Fibroblast of lung (primary cell): ENCODE data around the gene HECTD4. TPM values are rescaled to one million over a fixed set of nuclear protein-coding genes. Genes with fewer than 3 reads are reported as not detected.

ENCODE experiments used
- DNase-seq, 2 donors: peaks; one replicate each; pipeline versions ENCODE4 v3.0.0 to v3.0.0-alpha.2; 2010; ENCODE audit warnings: low read depth in 2 of 2
- H2AFZ ChIP-seq: 2 replicates; pipeline ENCODE4 v1.5.1; 2012; ENCODE audit warnings: low read length, control low read depth, inconsistent platforms
- H3K27ac ChIP-seq: 2 replicates; pipeline ENCODE4 v1.5.1; 2011; ENCODE audit warnings: low read length, control low read depth; ENCODE audit not compliant: insufficient read depth
- H3K27me3 ChIP-seq: 2 replicates; pipeline ENCODE4 v1.5.1; 2011; ENCODE audit warnings: mild to moderate bottlenecking, low read length; ENCODE audit not compliant: control insufficient read depth, insufficient read depth
- H3K36me3 ChIP-seq: 2 replicates; pipeline ENCODE4 v1.5.1; 2011; ENCODE audit warnings: low read length; ENCODE audit not compliant: control insufficient read depth, insufficient read depth
- H3K4me1 ChIP-seq: 2 replicates; pipeline ENCODE4 v1.5.1; 2011; ENCODE audit warnings: low read length; ENCODE audit not compliant: control insufficient read depth, insufficient read depth; ENCODE audit errors: extremely low read depth
- H3K4me2 ChIP-seq: 2 replicates; pipeline ENCODE4 v1.5.1; 2011; ENCODE audit warnings: low read length, control low read depth; ENCODE audit not compliant: insufficient read depth; ENCODE audit errors: extremely low read depth
- H3K4me3 ChIP-seq, 4 experiments: fragments of 200-600 bp in 1 of 4; sonication (generic) in 1 of 4; replicated peaks in 1 of 4; 2 replicates each; pipeline ENCODE4 v1.5.1; 2011 to 2016; ENCODE audit warnings: low read length in 4 of 4, low read depth in 3 of 4, mild to moderate bottlenecking in 3 of 4, control low read depth in 2 of 4, inconsistent platforms in 1 of 4, mixed read lengths in 1 of 4; ENCODE audit not compliant: insufficient read depth in 1 of 4; ENCODE audit errors: control extremely low read depth in 1 of 4
- H3K79me2 ChIP-seq: 2 replicates; pipeline ENCODE4 v1.5.1; 2012; ENCODE audit warnings: mild to moderate bottlenecking, low read length, inconsistent platforms; ENCODE audit not compliant: control insufficient read depth, insufficient read depth
- H3K9ac ChIP-seq: 2 replicates; pipeline ENCODE4 v1.5.1; 2011; ENCODE audit warnings: mild to moderate bottlenecking, low read length, control low read depth; ENCODE audit not compliant: insufficient read depth
- H3K9me3 ChIP-seq: 2 replicates; pipeline ENCODE4 v1.5.1; 2012; ENCODE audit warnings: low read depth, low read length; ENCODE audit not compliant: control insufficient read depth, insufficient read depth
- H4K20me1 ChIP-seq: 2 replicates; pipeline ENCODE4 v1.5.1; 2011; ENCODE audit warnings: low read length; ENCODE audit not compliant: control insufficient read depth, insufficient read depth; ENCODE audit errors: extremely low read depth
- EZH2 ChIP-seq: IDR thresholded peaks from 2 replicates; pipeline ENCODE4 v1.5.1; 2012; ENCODE audit warnings: low read length, control low read depth, mild to moderate bottlenecking; ENCODE audit errors: missing control alignments
- polyA plus RNA-seq, 2 donors: library from polyadenylated mRNA; depleted of rRNA in 1 of 2; stranded (reverse) in 1 of 2; unstranded in 1 of 2; fragments of >200 nt; gene quantifications; 2 replicates each; pipeline ENCODE4 v1.2.1, GENCODE V29; 2011 to 2012; ENCODE audit warnings: missing spikeins in 1 of 2
- total RNA-seq: library from RNA; depleted of rRNA; stranded (reverse); fragments of >200 nt; gene quantifications from 2 replicates; pipeline ENCODE4 v1.2.1, GENCODE V29; 2014
- TF ChIP-seq, protein P1 (sequence below), 2 donors: IDR thresholded peaks in 1 of 2; conservative IDR thresholded peaks in 1 of 2; 1 replicate in 1 of 2; 2 replicates in 1 of 2; pipeline ENCODE4 v1.5.1; 2011 to 2012; ENCODE audit warnings: low read length in 2 of 2, control low read depth in 1 of 2, inconsistent platforms in 1 of 2, low read depth in 1 of 2, mild to moderate bottlenecking in 1 of 2

The HECTD4 gene
- total and polyA plus RNA-seq, 2 donors (not counting 1 experiment from before 2014, with no cell fraction given) = 5.1 to 31.7 TPM

DNA sequence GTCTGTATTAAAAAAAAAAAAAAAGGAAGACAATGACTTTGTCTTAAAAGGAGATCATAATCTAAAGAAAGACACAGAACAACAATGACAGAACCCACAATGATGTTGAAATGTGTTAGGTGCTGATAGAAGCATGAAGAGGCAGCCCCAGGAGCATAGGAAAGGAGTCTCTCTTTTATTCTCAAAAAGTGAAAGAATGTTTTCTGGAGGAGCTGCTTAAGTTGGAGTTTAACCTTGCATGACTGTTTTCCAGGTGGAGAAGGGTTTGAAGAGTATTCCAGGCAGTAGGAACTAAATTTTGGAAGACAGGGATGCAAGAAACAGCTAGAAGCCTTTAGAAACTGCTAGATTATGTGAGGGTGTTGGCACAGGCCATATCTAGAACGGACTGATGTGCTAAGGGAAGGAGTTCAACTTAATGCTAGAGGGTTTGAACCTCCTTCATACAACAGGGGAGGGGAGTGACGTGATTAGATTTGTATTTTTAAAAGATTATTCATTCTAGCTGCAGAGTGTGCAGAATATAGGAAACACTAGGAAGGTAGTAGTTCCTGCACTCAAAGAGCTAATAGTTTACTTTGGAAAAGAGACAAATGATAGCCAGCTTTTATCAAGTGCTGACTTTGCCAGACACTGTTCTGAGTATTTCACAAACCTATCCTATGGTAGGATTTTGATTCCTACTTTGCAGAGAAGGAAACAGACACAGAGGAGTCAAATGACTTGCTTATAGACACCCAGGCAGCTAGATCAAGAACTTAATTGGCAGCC, 31.8 kb upstream of the HECTD4 start:
- no peak for TF ChIP-seq EZH2
- TF ChIP-seq, protein P1, sequence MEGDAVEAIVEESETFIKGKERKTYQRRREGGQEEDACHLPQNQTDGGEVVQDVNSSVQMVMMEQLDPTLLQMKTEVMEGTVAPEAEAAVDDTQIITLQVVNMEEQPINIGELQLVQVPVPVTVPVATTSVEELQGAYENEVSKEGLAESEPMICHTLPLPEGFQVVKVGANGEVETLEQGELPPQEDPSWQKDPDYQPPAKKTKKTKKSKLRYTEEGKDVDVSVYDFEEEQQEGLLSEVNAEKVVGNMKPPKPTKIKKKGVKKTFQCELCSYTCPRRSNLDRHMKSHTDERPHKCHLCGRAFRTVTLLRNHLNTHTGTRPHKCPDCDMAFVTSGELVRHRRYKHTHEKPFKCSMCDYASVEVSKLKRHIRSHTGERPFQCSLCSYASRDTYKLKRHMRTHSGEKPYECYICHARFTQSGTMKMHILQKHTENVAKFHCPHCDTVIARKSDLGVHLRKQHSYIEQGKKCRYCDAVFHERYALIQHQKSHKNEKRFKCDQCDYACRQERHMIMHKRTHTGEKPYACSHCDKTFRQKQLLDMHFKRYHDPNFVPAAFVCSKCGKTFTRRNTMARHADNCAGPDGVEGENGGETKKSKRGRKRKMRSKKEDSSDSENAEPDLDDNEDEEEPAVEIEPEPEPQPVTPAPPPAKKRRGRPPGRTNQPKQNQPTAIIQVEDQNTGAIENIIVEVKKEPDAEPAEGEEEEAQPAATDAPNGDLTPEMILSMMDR (conservative IDR thresholded peaks at IDR 0.05 in 1 of 2, IDR thresholded peaks at IDR 0.05 in 1 of 2; ENCODE audit: low read depth in 1 of 2, low read length in 2 of 2) = no peak
- Histone ChIP-seq H3K27me3 (no peaks in the 10 kb centered on the region), H4K20me1 (no peaks in the 10 kb centered on the region), H2AFZ (no peak overlapping the region), H3K79me2 (peaks cover 3% of the 10 kb centered on the region), H3K9ac (no peak overlapping the region), H3K27ac (no peak overlapping the region), H3K9me3 (no peaks in the 10 kb centered on the region), H3K4me1 (no peaks in the 10 kb centered on the region), H3K4me2 (no peak overlapping the region), H3K36me3 (no peaks in the 10 kb centered on the region), H3K4me3 (no peak overlapping the region)
- DNase-seq = no peak

DNA sequence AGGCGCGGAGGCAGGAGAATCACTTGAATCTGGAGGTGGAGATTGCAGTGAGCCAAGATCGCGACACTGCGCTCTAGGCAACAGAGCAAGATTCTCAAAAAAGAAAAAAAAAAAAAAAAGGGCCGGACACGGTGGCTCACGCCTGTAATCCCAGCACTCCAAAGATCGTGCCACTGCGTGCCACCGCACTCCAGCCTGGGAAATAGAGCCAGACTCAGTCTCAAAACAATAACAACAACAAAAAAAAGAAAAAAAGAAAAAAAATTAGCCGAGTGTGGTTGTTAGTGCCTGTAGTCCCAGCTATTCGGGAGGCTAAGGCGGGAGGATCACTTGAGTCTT, 27.6 kb upstream of the HECTD4 start:
- Histone ChIP-seq H3K9me3 (no peaks in the 10 kb centered on the region), H4K20me1 (no peaks in the 10 kb centered on the region), H3K79me2 (peaks cover 24% of the 10 kb centered on the region), H3K4me3 (no peak overlapping the region), H3K36me3 (peaks cover 12% of the 10 kb centered on the region), H3K4me1 (peaks cover 3% of the 10 kb centered on the region), H3K9ac (no peak overlapping the region), H3K27ac (no peak overlapping the region), H3K27me3 (no peaks in the 10 kb centered on the region), H2AFZ (peak overlapping the region; percentile 60), H3K4me2 (no peak overlapping the region)
- no peak for DNase-seq
- no peak for TF ChIP-seq EZH2
- TF ChIP-seq, protein P1 (conservative IDR thresholded peaks at IDR 0.05 in 1 of 2, IDR thresholded peaks at IDR 0.05 in 1 of 2; ENCODE audit: low read depth in 1 of 2, low read length in 2 of 2) = no peak

DNA sequence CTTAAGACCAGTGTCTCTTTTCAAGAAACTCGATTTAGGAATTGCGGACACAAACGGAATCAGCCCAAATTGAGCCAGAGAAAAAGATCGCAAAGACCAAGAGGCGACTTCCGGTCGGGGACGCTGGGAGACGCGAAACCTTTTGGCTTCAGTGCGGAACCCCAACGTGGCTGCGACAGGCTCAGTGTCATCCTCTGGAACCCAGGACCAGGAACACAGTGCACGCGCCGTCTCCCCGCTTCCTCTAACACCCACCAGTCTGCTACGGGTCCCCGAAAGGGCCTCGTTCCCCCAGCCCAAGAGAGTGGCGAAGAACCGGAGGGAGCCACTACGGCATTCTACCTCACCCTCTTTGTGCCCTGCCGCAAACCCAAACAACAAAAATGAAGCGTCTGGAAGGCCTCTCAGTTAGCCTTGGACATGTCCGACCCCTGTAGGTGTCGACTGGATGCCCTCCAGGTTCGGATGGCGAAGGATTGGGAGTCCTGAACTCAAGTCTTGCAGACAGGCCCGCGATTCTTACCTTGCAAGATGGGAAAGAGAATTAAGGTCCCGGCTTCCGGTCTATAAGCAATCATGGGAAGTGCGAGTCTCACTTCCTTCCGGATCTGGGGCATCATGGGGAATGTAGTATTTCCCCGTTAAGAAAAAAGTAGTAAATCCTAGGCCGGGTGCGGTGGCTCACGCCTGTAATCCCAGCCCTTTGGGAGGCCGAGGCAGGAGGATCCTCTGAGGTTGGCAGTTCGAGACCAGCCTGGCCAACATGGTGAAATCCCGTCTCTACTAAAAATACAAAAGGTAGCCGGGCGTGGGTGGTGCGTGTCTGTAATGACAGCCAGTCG, 27.1 kb upstream of the HECTD4 start, which contains the start of gene RPL6:
RPL6 (minus strand) TSS at position 542 of the 842 bp plus-strand sequence. CDS start 949 bp downstream, outside the sequence.
- Histone ChIP-seq H3K9me3 (no peaks in the 10 kb centered on the region), H3K27me3 (no peaks in the 10 kb centered on the region), H2AFZ (peak within 1 kb of the TSS; percentile 89), H3K4me1 (peaks cover 3% of the 10 kb centered on the region), H3K36me3 (peaks cover 18% of the 10 kb centered on the region), H4K20me1 (no peaks in the 10 kb centered on the region), H3K4me3 (peak within 1 kb of the TSS; percentile 75 to 98 (median 93)), H3K79me2 (peaks cover 24% of the 10 kb centered on the region), H3K4me2 (peak within 1 kb of the TSS; percentile 61), H3K27ac (peak within 1 kb of the TSS; percentile 98), H3K9ac (peak within 1 kb of the TSS; percentile 87)
- TF ChIP-seq, protein P1 (conservative IDR thresholded peaks at IDR 0.05 in 1 of 2, IDR thresholded peaks at IDR 0.05 in 1 of 2; ENCODE audit: low read depth in 1 of 2, low read length in 2 of 2) = no peak
- no peak for TF ChIP-seq EZH2
- DNase-seq = peak; percentile 94 to 96
